Measurements from ENCODE around the gene PPP1R14C.

Gene PPP1R14C

GRCh38 chr6:150252714-150253444 lies 110.0 kb downstream of the PPP1R14C start:
- H3K4me1 ChIP-seq (ENCODE audit: low read depth, poor library complexity, severe bottlenecking), result no peaks in the 10 kb centered on the region
- no peaks in the 10 kb centered on the region for H3K36me3 ChIP-seq (ENCODE audit: insufficient read depth)
- no peak for TF ChIP-seq CTCF (conservative IDR thresholded peaks at IDR 0.05; ENCODE audit: low read depth, low read length)
- no peak overlapping the region for H2AFZ ChIP-seq (ENCODE audit: low read depth)
- H3K79me2 ChIP-seq (ENCODE audit: insufficient read depth, low read depth), result no peaks in the 10 kb centered on the region
- no peaks in the 10 kb centered on the region for H4K20me1 ChIP-seq (ENCODE audit: insufficient read depth)
- H3K4me3 ChIP-seq (IDR thresholded peaks at IDR 0.05; ENCODE audit: insufficient read depth, low read depth, low read length), result no peak overlapping the region
- no peak overlapping the region for H3K27ac ChIP-seq
- no peaks in the 10 kb centered on the region for H3K27me3 ChIP-seq (ENCODE audit: insufficient read depth, low read depth)
- no peak overlapping the region for H3K4me2 ChIP-seq
- no peak overlapping the region for H3K9ac ChIP-seq

GRCh38 chr6:150253489-150253888 lies 110.6 kb downstream of the PPP1R14C start:
- no peak overlapping the region for H3K9ac ChIP-seq
- no peaks in the 10 kb centered on the region for H3K79me2 ChIP-seq (ENCODE audit: insufficient read depth, low read depth)
- no peak overlapping the region for H2AFZ ChIP-seq (ENCODE audit: low read depth)
- no peak overlapping the region for H3K4me2 ChIP-seq
- no peaks in the 10 kb centered on the region for H3K27me3 ChIP-seq (ENCODE audit: insufficient read depth, low read depth)
- no peak overlapping the region for H3K4me3 ChIP-seq (IDR thresholded peaks at IDR 0.05; ENCODE audit: insufficient read depth, low read depth, low read length)
- no peaks in the 10 kb centered on the region for H3K36me3 ChIP-seq (ENCODE audit: insufficient read depth)
- H3K4me1 ChIP-seq (ENCODE audit: low read depth, poor library complexity, severe bottlenecking), result no peaks in the 10 kb centered on the region
- TF ChIP-seq CTCF (conservative IDR thresholded peaks at IDR 0.05; ENCODE audit: low read depth, low read length), result no peak
- H4K20me1 ChIP-seq (ENCODE audit: insufficient read depth), result no peaks in the 10 kb centered on the region
- no peak overlapping the region for H3K27ac ChIP-seq

GRCh38 chr6:150254770-150255169 lies 111.9 kb downstream of the PPP1R14C start:
- Histone ChIP-seq H3K9ac (no peak overlapping the region), H3K4me1 (ENCODE audit: low read depth, poor library complexity, severe bottlenecking) (no peaks in the 10 kb centered on the region), H3K27me3 (ENCODE audit: insufficient read depth, low read depth) (no peaks in the 10 kb centered on the region), H3K4me2 (no peak overlapping the region), H3K79me2 (ENCODE audit: insufficient read depth, low read depth) (no peaks in the 10 kb centered on the region), H3K36me3 (ENCODE audit: insufficient read depth) (no peaks in the 10 kb centered on the region), H3K4me3 (IDR thresholded peaks at IDR 0.05; ENCODE audit: insufficient read depth, low read depth, low read length) (no peak overlapping the region), H3K27ac (no peak overlapping the region), H2AFZ (ENCODE audit: low read depth) (no peak overlapping the region), H4K20me1 (ENCODE audit: insufficient read depth) (no peaks in the 10 kb centered on the region)
- TF ChIP-seq CTCF (conservative IDR thresholded peaks at IDR 0.05; ENCODE audit: low read depth, low read length), result no peak

GRCh38 chr6:150255840-150256239 lies 113.0 kb downstream of the PPP1R14C start:
- no peak for TF ChIP-seq CTCF (conservative IDR thresholded peaks at IDR 0.05; ENCODE audit: low read depth, low read length)
- Histone ChIP-seq H3K36me3 (ENCODE audit: insufficient read depth) (no peaks in the 10 kb centered on the region), H4K20me1 (ENCODE audit: insufficient read depth) (no peaks in the 10 kb centered on the region), H3K4me2 (no peak overlapping the region), H3K79me2 (ENCODE audit: insufficient read depth, low read depth) (no peaks in the 10 kb centered on the region), H3K4me3 (IDR thresholded peaks at IDR 0.05; ENCODE audit: insufficient read depth, low read depth, low read length) (no peak overlapping the region), H3K27ac (no peak overlapping the region), H2AFZ (ENCODE audit: low read depth) (no peak overlapping the region), H3K4me1 (ENCODE audit: low read depth, poor library complexity, severe bottlenecking) (no peaks in the 10 kb centered on the region), H3K27me3 (ENCODE audit: insufficient read depth, low read depth) (no peaks in the 10 kb centered on the region), H3K9ac (no peak overlapping the region)
